Central memory CD8-positive, alpha-beta T cell (primary cell): Measurements from ENCODE around the gene KLC3.
A peak's percentile ranks its signal among the peaks of the same experiment; 100 is the strongest.
"Not testable (repeated sequence)": the region's sequence is repeated elsewhere in the genome, so short reads cannot be mapped to it uniquely, and the experiment has no call there.

Experiments used
- ATAC-seq: fragments of 150-1000 bp; cut with Tn5 transposase; replicated peaks from 2 replicates; pipeline ENCODE4 v1.10.0; 2022; ENCODE audit warnings: mild to moderate bottlenecking, moderate FRiP score, moderate number of reproducible peaks; ENCODE audit not compliant: poor library complexity, severe bottlenecking; ENCODE audit errors: extremely low read depth
- DNase-seq, 2 donors: peaks; one replicate each; pipeline ENCODE4 v3.0.0; 2021; ENCODE audit warnings: low spot score in 2 of 2
- H3K27ac Mint-ChIP-seq: one replicate; pipeline ENCODE4 v1.8.0; 2022; ENCODE audit warnings: low read depth, mild to moderate bottlenecking, moderate library complexity, mixed read lengths
- H3K27me3 Mint-ChIP-seq: one replicate; pipeline ENCODE4 v1.8.0; 2022; ENCODE audit warnings: mixed read lengths
- H3K36me3 Mint-ChIP-seq: one replicate; pipeline ENCODE4 v1.8.0; 2022; ENCODE audit warnings: mild to moderate bottlenecking, moderate library complexity, mixed read lengths; ENCODE audit not compliant: insufficient read depth
- H3K4me1 Mint-ChIP-seq: one replicate; pipeline ENCODE4 v1.8.0; 2022; ENCODE audit warnings: mixed read lengths
- H3K4me3 Mint-ChIP-seq: one replicate; pipeline ENCODE4 v1.8.0; 2022; ENCODE audit warnings: mild to moderate bottlenecking, moderate library complexity, mixed read lengths
- H3K9me3 Mint-ChIP-seq: one replicate; pipeline ENCODE4 v1.8.0; 2022; ENCODE audit warnings: mixed read lengths

KLC3 gene

DNA sequence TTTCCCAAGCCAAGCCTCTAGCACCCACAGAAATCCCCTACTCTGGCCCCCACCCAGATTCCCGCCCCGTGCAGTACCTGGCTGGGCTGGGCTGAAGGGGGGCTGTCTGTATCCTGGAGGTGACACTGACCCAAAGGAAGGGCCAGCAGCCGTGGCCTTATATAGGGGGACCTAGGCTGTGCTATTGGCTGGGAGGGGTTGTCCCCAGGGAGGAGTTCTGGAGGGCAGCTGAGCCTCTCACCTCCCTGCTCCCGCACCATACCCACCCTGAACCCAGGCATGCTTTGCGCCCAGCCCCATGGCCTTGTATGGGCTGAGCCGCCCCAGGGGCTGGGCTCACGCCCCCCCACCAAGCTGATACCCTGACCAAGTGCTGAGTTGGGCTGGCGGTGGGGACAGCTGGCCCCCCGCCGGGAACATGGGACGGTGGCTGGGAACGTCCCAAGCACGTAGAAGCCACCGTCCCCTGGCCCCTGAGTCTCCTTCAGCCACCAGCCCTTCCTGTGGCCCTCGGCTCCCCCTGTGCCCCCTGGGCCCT lies 17.7 kb upstream of the KLC3 start, which contains the start of gene CKM:
Gene CKM (minus strand): TSS at position 132 of the 538 bp plus-strand sequence. CDS start 3,162 bp downstream, outside the sequence.
- no peaks in the 10 kb centered on the region for H3K9me3 Mint-ChIP-seq
- no peak for ATAC-seq
- H3K27me3 Mint-ChIP-seq, result peaks cover 56% of the 10 kb centered on the region

GRCh38 chr19:45323671-45324081 lies 16.9 kb upstream of the KLC3 start:
- DNase-seq (no peak), ATAC-seq (no peak)
- H3K4me1 Mint-ChIP-seq, result peaks cover 6% of the 10 kb centered on the region
- H3K36me3 Mint-ChIP-seq, result no peaks in the 10 kb centered on the region
- no peak overlapping the region for H3K27ac Mint-ChIP-seq
- H3K4me3 Mint-ChIP-seq, result no peak overlapping the region
- no peaks in the 10 kb centered on the region for H3K9me3 Mint-ChIP-seq
- H3K27me3 Mint-ChIP-seq, result peaks cover 48% of the 10 kb centered on the region

More for the DNA sequence above, 17.7 kb upstream of the KLC3 start, which contains the start of gene CKM:
- Mint-ChIP-seq H3K4me1 (peaks cover 6% of the 10 kb centered on the region), H3K36me3 (no peaks in the 10 kb centered on the region), H3K27ac (no peak within 1 kb of the TSS), H3K4me3 (no peak within 1 kb of the TSS)
- no peak for DNase-seq

DNA sequence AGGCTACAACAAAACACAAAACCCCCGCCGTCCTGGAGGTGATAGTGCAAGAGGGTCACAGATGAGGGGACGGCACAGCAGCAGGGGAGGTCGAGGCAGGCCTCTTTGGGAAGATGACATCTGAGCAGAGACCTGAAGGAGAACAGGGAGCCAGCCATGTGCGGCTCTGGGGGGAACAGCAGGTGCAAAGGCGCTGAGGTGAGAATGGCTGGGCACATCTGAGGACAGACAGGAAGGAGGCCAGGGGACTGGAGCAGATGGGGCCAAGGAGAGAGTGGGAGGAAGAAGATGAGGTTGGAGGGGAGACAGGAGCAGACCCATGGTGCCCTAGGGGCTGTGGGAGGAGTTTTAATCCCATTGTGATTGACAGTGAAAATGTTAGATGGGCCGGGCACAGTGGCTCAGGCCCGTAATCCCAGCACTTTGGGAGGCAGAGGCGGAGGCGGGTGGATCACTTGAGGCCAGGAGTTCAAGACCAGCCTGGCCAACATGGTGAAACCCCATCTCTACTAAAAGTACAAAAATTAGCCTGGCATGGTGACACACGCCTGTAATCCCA lies 16.1 kb upstream of the KLC3 start:
- Mint-ChIP-seq H3K36me3 (no peaks in the 10 kb centered on the region), H3K27ac (no peak overlapping the region), H3K9me3 (no peaks in the 10 kb centered on the region), H3K4me1 (peaks cover 6% of the 10 kb centered on the region), H3K27me3 (peaks cover 47% of the 10 kb centered on the region), H3K4me3 (no peak overlapping the region)
- ATAC-seq (no peak), DNase-seq (no peak)

DNA sequence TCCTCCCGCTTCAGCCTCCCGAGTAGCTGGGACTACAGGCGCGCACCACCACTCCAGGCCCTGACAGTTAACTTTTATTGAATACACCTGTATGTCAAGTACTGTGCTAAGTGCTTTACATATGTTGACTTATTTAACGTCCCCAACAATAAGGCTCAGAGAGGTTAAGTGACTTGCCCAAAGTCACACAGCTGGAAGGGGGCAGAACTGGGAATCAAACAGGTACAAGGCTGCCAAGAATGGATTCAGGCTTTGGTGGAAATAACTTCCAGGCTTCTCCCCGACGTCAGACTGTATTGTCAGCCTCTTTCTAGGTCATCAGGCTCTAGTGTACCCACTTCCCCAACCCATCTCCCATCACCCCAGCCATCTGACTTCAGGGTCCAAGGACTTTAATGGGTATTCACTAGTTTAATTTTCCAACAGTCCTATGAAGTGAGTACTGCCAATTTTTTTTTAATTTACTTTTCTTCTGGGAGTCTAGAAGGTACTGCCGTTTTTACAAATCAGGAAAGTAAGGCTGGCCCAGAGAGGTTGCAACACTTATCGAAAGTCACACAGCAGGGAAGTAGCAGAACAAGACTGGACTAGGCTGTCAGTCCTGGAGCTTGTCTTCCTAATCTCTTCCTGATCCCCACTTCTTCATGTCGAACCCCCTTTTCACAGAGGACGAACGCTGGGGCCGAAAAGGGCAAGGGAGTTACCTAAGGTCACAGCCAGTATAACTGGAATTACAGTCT lies 13.0 kb upstream of the KLC3 start:
- H3K27me3 Mint-ChIP-seq, result peaks cover 32% of the 10 kb centered on the region
- no peak overlapping the region for H3K27ac Mint-ChIP-seq
- H3K9me3 Mint-ChIP-seq, result no peaks in the 10 kb centered on the region
- ATAC-seq (no peak), DNase-seq (no peak)
- H3K4me1 Mint-ChIP-seq, result peaks cover 6% of the 10 kb centered on the region
- no peak overlapping the region for H3K4me3 Mint-ChIP-seq
- no peaks in the 10 kb centered on the region for H3K36me3 Mint-ChIP-seq

- H3K36me3 Mint-ChIP-seq, result no peaks in the 10 kb centered on the region
- H3K4me1 Mint-ChIP-seq, result peaks cover 2% of the 10 kb centered on the region
- ATAC-seq, result no peak
- no peak overlapping the region for H3K27ac Mint-ChIP-seq
- H3K4me3 Mint-ChIP-seq, result no peak overlapping the region
- no peaks in the 10 kb centered on the region for H3K9me3 Mint-ChIP-seq
- peaks cover 4% of the 10 kb centered on the region for H3K27me3 Mint-ChIP-seq
- DNase-seq, result no peak
These were observed 9.1 kb upstream of the KLC3 start for GRCh38 chr19:45331411-45331810.

DNA sequence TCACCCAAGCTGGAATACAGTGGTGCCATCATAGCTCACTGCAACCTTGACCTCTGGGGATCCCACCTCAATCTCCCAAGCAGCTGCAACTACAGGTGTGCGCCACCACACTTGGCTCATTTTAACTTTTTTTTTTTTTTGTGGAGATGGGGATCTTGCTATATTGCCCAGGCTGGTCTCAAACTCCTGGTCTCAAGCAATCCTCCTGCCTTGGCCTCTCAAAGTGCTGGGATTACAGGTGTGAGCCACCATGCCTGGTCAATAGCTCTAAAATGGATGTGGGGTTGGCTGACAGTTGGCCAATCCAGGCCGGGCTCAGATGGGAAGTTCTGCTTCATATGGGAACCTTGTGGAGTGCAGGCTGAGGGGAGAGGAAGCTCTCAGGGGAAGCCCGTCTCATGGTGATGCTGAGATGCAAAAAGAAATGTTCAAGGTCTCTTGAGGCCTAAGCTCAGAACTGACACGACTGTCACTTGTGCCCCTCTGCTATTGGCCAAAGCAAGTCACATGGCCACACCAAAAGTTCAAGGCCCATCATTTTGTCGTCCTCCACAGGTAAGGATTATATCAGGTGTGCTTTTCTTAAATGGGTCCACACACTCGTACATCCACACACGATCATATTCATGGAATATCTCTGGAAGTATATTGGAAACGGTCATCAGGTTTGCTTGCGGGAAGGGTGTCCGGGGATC lies 6.8 kb upstream of the KLC3 start:
- Mint-ChIP-seq H3K27me3 (no peaks in the 10 kb centered on the region), H3K36me3 (no peaks in the 10 kb centered on the region), H3K27ac (no peak overlapping the region), H3K4me3 (no peak overlapping the region), H3K4me1 (no peaks in the 10 kb centered on the region), H3K9me3 (no peaks in the 10 kb centered on the region)
- no peak for ATAC-seq
- no peak for DNase-seq

DNA sequence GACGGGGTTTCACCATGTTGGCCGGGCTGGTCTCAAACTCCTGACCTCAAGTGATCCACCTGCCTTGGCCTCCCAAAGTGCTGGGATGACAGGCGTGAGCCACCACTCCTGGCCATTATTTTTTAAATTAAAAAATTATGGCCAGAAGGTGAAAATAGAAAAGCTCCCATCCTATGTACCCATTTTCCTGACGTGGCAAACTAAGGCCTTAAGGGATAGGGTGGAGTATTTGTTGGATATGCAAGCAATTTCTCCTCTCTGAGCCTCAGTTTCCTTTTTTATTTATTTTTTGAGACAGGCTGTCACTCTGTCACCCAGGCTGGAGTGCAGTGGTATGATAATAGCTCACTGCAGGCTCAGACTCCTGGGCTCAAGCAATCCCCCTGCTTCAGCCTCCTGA lies 5.7 kb upstream of the KLC3 start:
- H3K27me3 Mint-ChIP-seq, DNase-seq, H3K27ac Mint-ChIP-seq, H3K4me3 Mint-ChIP-seq, ATAC-seq, H3K9me3 Mint-ChIP-seq, H3K36me3 Mint-ChIP-seq, H3K4me1 Mint-ChIP-seq: not testable (repeated sequence)

DNA sequence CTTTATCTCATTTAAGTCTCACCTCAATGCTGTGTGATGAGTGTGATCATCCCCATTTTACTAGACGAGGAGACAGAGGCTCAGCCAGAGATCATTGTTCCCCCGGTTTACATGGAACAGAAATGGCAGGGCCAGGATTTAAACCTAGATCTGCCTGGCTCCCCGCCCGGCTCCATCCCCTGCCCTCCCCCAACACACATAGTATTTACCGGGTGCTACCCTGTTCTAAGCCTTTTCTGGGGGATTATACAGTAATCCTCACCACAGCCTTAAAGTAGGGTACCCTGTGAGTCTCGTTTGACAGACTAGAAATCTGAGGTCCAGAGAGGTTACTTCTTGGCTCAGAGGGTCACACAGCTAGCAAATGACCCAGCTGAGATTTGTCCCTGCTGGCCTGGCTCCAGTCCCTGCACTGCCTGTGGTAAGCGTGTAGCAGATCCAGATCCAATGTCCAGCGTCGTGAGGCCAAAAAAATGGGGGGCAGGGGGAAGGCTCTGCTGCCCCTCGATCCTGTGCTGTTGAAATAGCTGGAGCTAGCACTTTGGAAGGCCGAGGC lies 3.8 kb upstream of the KLC3 start:
- ATAC-seq (no peak), DNase-seq (no peak)
- Mint-ChIP-seq H3K27me3 (no peaks in the 10 kb centered on the region), H3K4me1 (peaks cover 6% of the 10 kb centered on the region), H3K9me3 (no peaks in the 10 kb centered on the region), H3K36me3 (peaks cover 3% of the 10 kb centered on the region), H3K4me3 (no peak overlapping the region), H3K27ac (no peak overlapping the region)

DNA sequence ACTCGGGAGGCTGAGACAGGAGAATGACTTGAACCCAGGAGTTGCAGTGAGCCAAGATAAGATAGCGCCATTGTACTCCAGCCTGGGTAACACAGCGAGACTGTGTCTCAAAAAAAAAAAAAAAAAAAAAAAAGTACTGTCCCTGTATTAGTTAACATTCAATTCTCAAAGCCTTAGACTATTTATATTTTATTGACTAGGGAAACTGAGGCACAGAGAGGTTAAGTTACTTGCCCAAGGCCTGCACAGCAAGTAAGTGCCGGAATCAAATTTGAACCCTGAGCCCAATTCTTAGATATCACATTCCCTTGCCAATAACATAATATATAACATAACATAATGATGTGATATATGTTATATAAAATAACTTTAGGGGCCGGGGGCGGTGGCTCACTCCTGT lies 921 bp upstream of the KLC3 start:
- DNase-seq (no peak), ATAC-seq (no peak)
- H3K27ac Mint-ChIP-seq, result peak overlapping the region; percentile 75
- no peaks in the 10 kb centered on the region for H3K27me3 Mint-ChIP-seq
- no peaks in the 10 kb centered on the region for H3K9me3 Mint-ChIP-seq
- H3K4me1 Mint-ChIP-seq, result peaks cover 6% of the 10 kb centered on the region
- H3K36me3 Mint-ChIP-seq, result peaks cover 3% of the 10 kb centered on the region
- no peak overlapping the region for H3K4me3 Mint-ChIP-seq

GRCh38 chr19:45340899-45341453 lies 426 bp downstream of the KLC3 start:
- no peak for ATAC-seq
- Mint-ChIP-seq H3K4me1 (peaks cover 6% of the 10 kb centered on the region), H3K4me3 (no peak overlapping the region), H3K9me3 (no peaks in the 10 kb centered on the region), H3K27me3 (peaks cover 13% of the 10 kb centered on the region), H3K27ac (no peak overlapping the region), H3K36me3 (peaks cover 3% of the 10 kb centered on the region)
- no peak for DNase-seq

GRCh38 chr19:45342911-45343310 lies 2.4 kb downstream of the KLC3 start:
- ATAC-seq (no peak), DNase-seq (no peak)
- H3K27me3 Mint-ChIP-seq, result peaks cover 16% of the 10 kb centered on the region
- no peak overlapping the region for H3K27ac Mint-ChIP-seq
- peaks cover 6% of the 10 kb centered on the region for H3K4me1 Mint-ChIP-seq
- no peak overlapping the region for H3K4me3 Mint-ChIP-seq
- H3K36me3 Mint-ChIP-seq, result peaks cover 3% of the 10 kb centered on the region
- H3K9me3 Mint-ChIP-seq, result no peaks in the 10 kb centered on the region
